SK-N-SH (cell line): ENCODE results near the gene GULP1.

ENCODE experiments used
- CHD2 ChIP-seq: fragments of 150-350 bp; IDR thresholded peaks from 2 replicates; pipeline ENCODE4 v1.6.1; 2018; ENCODE audit warnings: low read length; ENCODE audit not compliant: partially characterized antibody
- CTCF ChIP-seq: fragments of 200-600 bp; sonication (generic); IDR thresholded peaks from 2 replicates; pipeline ENCODE4 v1.6.1; 2017; ENCODE audit warnings: antibody characterized with exemption, mild to moderate bottlenecking, moderate library complexity
- MAX ChIP-seq: IDR thresholded peaks from 2 replicates; pipeline ENCODE4 v1.4.0; 2012; ENCODE audit warnings: low read depth
- MXI1 ChIP-seq: IDR thresholded peaks from 2 replicates; pipeline ENCODE4 v1.6.1; 2012; ENCODE audit warnings: mild to moderate bottlenecking, low read depth, low read length, improper control_type of control experiment
- POLR2AphosphoS5 ChIP-seq: IDR thresholded peaks from 2 replicates; pipeline ENCODE4 v1.6.1; 2012; ENCODE audit warnings: low read depth, low read length
- RAD21 ChIP-seq: IDR thresholded peaks from 2 replicates; pipeline ENCODE4 v1.6.1; 2012; ENCODE audit warnings: mild to moderate bottlenecking, low read length
- SIN3A ChIP-seq: IDR thresholded peaks from 2 replicates; pipeline ENCODE4 v1.6.1; 2012; ENCODE audit warnings: low read depth, mild to moderate bottlenecking, low read length, moderate library complexity, borderline replicate concordance
- ZBTB33 ChIP-seq: IDR thresholded peaks from 2 replicates; pipeline ENCODE4 v1.4.0; 2012; ENCODE audit warnings: low read depth, borderline replicate concordance

- TF ChIP-seq CTCF (no peak), CHD2 (no peak), MAX (no peak), POLR2AphosphoS5 (no peak), RAD21 (no peak), SIN3A (no peak), MXI1 (no peak), ZBTB33 (no peak)
These were observed 22.7 kb upstream of the GULP1 start for GRCh38 chr2:188269004-188269403.
